ENCODE data around the gene PWWP2B.

PWWP2B gene

DNA sequence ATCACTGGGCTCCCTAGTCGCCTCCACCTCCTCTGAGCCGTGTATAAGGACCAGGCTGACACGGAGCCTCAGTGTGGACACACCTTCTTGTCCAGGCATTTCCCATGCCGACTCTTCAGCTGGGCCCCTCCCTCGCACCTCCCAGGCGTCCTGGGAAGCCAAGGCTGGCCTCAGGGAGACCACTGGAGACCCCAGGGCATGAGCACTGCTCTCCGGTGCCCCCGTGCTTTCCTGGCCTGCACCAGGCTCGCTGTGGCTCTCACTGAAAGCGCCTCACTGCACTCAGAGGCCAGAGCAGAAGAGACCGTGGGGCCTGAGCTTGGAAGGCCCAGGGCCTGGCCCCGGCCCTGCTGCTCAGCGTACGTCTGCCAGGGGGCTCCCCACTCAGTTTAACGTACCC lies 33.6 kb upstream of the PWWP2B start:
- Histone ChIP-seq H3K27me3 (ENCODE audit: control insufficient read depth, insufficient read depth, low read length) (no peaks in the 10 kb centered on the region), H3K4me3 (ENCODE audit: low read length) (no peak overlapping the region), H3K27ac (ENCODE audit: low read length) (no peak overlapping the region), H3K4me1 (ENCODE audit: control insufficient read depth, insufficient read depth, low read length) (no peaks in the 10 kb centered on the region), H3K36me3 (ENCODE audit: control insufficient read depth, insufficient read depth, low read length) (no peaks in the 10 kb centered on the region), H3K9me3 (ENCODE audit: control insufficient read depth, insufficient read depth, low read length) (no peaks in the 10 kb centered on the region)
- no peak for DNase-seq (ENCODE audit: low read depth, low spot score)
- no CpG with 5 or more reads among the region's 15 CpGs for WGBS (ENCODE audit: insufficient coverage, insufficient read length)

DNA sequence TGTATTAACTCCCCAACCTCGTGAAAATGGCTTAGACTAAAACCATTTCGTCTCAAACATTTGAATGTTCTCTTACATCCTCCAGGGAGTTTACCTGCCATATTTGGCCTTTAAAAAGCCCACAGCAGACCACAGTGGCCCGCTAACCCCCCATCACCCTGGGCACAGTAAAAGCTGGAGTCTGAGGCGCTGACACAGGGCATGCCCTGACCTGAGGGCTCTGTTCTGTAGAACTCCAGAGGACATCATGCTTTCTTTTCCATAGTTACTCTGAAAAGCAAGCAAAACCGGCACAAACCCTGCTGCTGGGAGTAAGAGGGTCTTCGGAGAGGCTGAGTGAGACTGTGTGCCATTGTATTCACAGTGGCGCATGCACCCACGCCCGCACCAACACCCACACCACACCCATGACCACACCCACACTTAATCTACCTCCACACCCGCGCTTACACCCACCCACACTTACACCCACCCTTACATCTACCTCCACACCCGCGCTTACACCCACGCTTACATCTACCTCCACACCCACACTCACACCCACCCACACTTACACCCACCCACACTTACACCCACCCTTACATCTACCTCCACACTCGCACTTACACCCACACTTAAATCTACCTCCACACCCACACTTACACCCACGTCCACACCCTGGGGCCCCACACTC lies 32.9 kb upstream of the PWWP2B start:
- H3K27me3 ChIP-seq (ENCODE audit: control insufficient read depth, insufficient read depth, low read length): no peaks in the 10 kb centered on the region
- H3K36me3 ChIP-seq (ENCODE audit: control insufficient read depth, insufficient read depth, low read length): no peaks in the 10 kb centered on the region
- no peaks in the 10 kb centered on the region for H3K9me3 ChIP-seq (ENCODE audit: control insufficient read depth, insufficient read depth, low read length)
- H3K27ac ChIP-seq (ENCODE audit: low read length): no peak overlapping the region
- no peaks in the 10 kb centered on the region for H3K4me1 ChIP-seq (ENCODE audit: control insufficient read depth, insufficient read depth, low read length)
- WGBS (ENCODE audit: insufficient coverage, insufficient read length): 100% methylated on average over 3 of the region's 16 CpGs
- DNase-seq (ENCODE audit: low read depth, low spot score): no peak
- no peak overlapping the region for H3K4me3 ChIP-seq (ENCODE audit: low read length)

DNA sequence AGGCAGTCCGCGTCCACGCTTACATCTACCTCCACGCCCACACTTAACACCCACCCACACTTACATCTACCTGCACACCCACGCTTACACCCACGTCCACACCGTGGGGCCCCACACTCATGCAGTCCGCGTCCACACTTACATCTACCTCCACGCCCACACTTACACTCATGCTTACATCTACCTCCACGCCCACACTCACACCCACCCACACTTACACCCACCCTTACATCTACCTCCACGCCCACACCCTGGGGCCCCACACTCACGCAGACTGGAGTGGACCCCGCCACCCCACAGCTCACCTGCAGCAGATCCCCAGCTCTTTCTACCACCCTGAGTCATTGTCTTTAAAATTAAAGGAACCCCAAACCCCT lies 32.4 kb upstream of the PWWP2B start:
- 100% methylated on average over 6 of the region's 14 CpGs for WGBS (ENCODE audit: insufficient coverage, insufficient read length)
- Histone ChIP-seq H3K4me3 (ENCODE audit: low read length) (no peak overlapping the region), H3K27ac (ENCODE audit: low read length) (no peak overlapping the region), H3K27me3 (ENCODE audit: control insufficient read depth, insufficient read depth, low read length) (no peaks in the 10 kb centered on the region), H3K36me3 (ENCODE audit: control insufficient read depth, insufficient read depth, low read length) (no peaks in the 10 kb centered on the region), H3K9me3 (ENCODE audit: control insufficient read depth, insufficient read depth, low read length) (no peaks in the 10 kb centered on the region), H3K4me1 (ENCODE audit: control insufficient read depth, insufficient read depth, low read length) (peaks cover 2% of the 10 kb centered on the region; the same call in 1 of the 2 replicates)
- DNase-seq (ENCODE audit: low read depth, low spot score): no peak

DNA sequence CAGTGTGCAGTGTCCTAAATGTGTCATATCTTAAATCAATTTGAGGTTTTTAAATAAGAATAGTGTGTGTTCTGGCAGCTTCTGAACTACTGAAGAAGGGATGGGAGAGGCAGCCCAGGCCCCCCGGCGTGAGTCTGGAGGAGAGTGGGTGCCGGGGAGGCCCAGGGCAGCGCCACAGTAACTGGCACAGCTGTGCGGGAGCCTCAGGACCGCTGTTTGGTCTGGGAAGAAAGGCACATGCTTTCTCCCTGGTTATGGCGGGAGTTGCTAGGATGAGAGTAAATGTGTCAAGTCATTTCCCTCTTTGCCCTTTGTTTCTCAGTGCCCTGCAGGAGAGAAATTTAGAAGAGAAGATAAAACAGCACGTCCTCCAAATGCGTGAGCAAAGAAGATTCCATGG lies 31.9 kb upstream of the PWWP2B start:
- H3K9me3 ChIP-seq (ENCODE audit: control insufficient read depth, insufficient read depth, low read length): no peaks in the 10 kb centered on the region
- no peaks in the 10 kb centered on the region for H3K36me3 ChIP-seq (ENCODE audit: control insufficient read depth, insufficient read depth, low read length)
- DNase-seq (ENCODE audit: low read depth, low spot score): no peak
- H3K4me1 ChIP-seq (ENCODE audit: control insufficient read depth, insufficient read depth, low read length): peaks cover 2% of the 10 kb centered on the region; the same call in 1 of the 2 replicates
- WGBS (ENCODE audit: insufficient coverage, insufficient read length): no CpG with 5 or more reads among the region's 9 CpGs
- H3K27me3 ChIP-seq (ENCODE audit: control insufficient read depth, insufficient read depth, low read length): no peaks in the 10 kb centered on the region
- H3K27ac ChIP-seq (ENCODE audit: low read length): no peak overlapping the region
- H3K4me3 ChIP-seq (ENCODE audit: low read length): no peak overlapping the region

GRCh38 chr10:132366006-132366405 lies 31.0 kb upstream of the PWWP2B start:
- Histone ChIP-seq H3K4me1 (ENCODE audit: control insufficient read depth, insufficient read depth, low read length) (peaks cover 2% of the 10 kb centered on the region; the same call in 1 of the 2 replicates), H3K27ac (ENCODE audit: low read length) (no peak overlapping the region), H3K4me3 (ENCODE audit: low read length) (no peak overlapping the region), H3K27me3 (ENCODE audit: control insufficient read depth, insufficient read depth, low read length) (no peaks in the 10 kb centered on the region), H3K9me3 (ENCODE audit: control insufficient read depth, insufficient read depth, low read length) (no peaks in the 10 kb centered on the region), H3K36me3 (ENCODE audit: control insufficient read depth, insufficient read depth, low read length) (no peaks in the 10 kb centered on the region)
- no peak for DNase-seq (ENCODE audit: low read depth, low spot score)
- no CpG with 5 or more reads among the region's 8 CpGs for WGBS (ENCODE audit: insufficient coverage, insufficient read length)

DNA sequence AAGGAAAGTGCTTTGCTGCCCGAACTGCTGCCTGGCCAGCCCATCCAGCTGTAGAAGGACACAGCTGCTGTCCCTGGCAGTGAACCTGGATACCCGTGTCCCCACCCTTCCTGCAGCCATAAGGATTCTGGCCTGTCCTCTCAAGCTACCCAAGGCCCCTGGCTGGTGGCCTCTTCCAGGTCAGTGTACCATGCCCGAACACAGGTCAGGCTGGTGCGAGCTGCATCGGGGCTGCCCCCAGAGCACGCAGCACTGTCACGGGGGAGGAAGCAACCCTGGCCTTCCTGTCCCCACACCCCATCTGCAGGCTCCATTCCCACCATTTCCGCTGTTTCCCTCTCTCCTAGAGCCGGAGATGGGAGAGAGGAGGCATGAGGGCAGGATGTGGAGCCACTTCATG lies 30.5 kb upstream of the PWWP2B start:
- Histone ChIP-seq H3K36me3 (ENCODE audit: control insufficient read depth, insufficient read depth, low read length) (no peaks in the 10 kb centered on the region), H3K4me1 (ENCODE audit: control insufficient read depth, insufficient read depth, low read length) (peaks cover 2% of the 10 kb centered on the region; the same call in 1 of the 2 replicates), H3K27ac (ENCODE audit: low read length) (no peak overlapping the region), H3K9me3 (ENCODE audit: control insufficient read depth, insufficient read depth, low read length) (no peaks in the 10 kb centered on the region), H3K4me3 (ENCODE audit: low read length) (no peak overlapping the region), H3K27me3 (ENCODE audit: control insufficient read depth, insufficient read depth, low read length) (no peaks in the 10 kb centered on the region)
- WGBS (ENCODE audit: insufficient coverage, insufficient read length): no CpG with 5 or more reads among the region's 9 CpGs
- DNase-seq (ENCODE audit: low read depth, low spot score): no peak

DNA sequence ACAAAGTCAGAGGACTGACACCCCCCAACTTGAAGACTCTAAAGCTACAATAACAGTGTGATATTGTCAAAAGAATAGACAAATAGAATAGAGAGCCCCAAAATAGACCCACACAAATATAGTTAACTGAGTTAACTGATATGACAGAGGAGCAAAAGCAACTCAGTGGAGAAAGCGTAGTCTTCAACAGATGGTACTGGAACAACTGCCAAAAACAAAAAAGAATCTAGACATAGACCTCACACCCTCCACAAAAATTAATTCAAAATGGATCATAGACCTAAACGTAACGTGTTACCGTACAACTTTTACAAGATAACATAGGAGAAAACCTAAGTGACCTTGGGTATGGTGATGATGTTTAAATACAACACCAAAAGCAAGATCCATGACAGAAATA lies 28.6 kb upstream of the PWWP2B start:
- no peak overlapping the region for H3K4me3 ChIP-seq (ENCODE audit: low read length)
- DNase-seq (ENCODE audit: low read depth, low spot score): no peak
- peaks cover 2% of the 10 kb centered on the region; the same call in 1 of the 2 replicates for H3K4me1 ChIP-seq (ENCODE audit: control insufficient read depth, insufficient read depth, low read length)
- H3K27me3 ChIP-seq (ENCODE audit: control insufficient read depth, insufficient read depth, low read length): no peaks in the 10 kb centered on the region
- no peak overlapping the region for H3K27ac ChIP-seq (ENCODE audit: low read length)
- WGBS (ENCODE audit: insufficient coverage, insufficient read length): no CpG with 5 or more reads among the region's 4 CpGs
- no peaks in the 10 kb centered on the region for H3K9me3 ChIP-seq (ENCODE audit: control insufficient read depth, insufficient read depth, low read length)
- no peaks in the 10 kb centered on the region for H3K36me3 ChIP-seq (ENCODE audit: control insufficient read depth, insufficient read depth, low read length)

GRCh38 chr10:132368881-132369635 lies 27.9 kb upstream of the PWWP2B start:
- Histone ChIP-seq H3K4me1 (ENCODE audit: control insufficient read depth, insufficient read depth, low read length) (peaks cover 2% of the 10 kb centered on the region; the same call in 1 of the 2 replicates), H3K27ac (ENCODE audit: low read length) (no peak overlapping the region), H3K9me3 (ENCODE audit: control insufficient read depth, insufficient read depth, low read length) (no peaks in the 10 kb centered on the region), H3K36me3 (ENCODE audit: control insufficient read depth, insufficient read depth, low read length) (no peaks in the 10 kb centered on the region), H3K27me3 (ENCODE audit: control insufficient read depth, insufficient read depth, low read length) (no peaks in the 10 kb centered on the region), H3K4me3 (ENCODE audit: low read length) (no peak overlapping the region)
- DNase-seq (ENCODE audit: low read depth, low spot score): no peak
- no CpG with 5 or more reads among the region's 9 CpGs for WGBS (ENCODE audit: insufficient coverage, insufficient read length)

DNA sequence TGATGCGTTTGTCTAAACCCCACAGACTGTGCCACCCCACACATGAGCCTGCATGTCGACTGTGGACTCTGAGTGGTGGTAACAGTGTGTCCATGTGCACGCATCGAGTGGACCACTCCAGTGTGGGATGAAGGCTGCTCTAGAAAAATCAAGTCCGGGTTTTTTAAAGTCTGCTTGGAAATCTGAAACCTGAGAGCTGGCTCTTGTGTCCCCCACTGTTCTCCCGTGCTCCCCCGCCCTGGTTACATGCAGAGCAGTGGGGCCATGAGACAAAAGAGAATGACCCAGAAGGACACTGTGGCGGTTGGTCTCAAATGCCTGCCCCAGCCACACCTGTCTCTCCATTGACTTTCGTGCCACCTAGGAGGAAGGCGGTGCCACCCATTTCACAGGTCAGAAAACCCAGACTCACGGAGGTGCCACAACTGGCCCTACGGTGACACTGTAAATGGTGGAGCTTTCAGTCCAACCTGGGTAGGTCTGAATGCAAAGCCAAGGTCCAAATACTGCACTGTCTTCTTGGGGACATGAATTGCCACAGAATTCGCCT lies 27.3 kb upstream of the PWWP2B start:
- Histone ChIP-seq H3K27ac (ENCODE audit: low read length) (no peak overlapping the region), H3K36me3 (ENCODE audit: control insufficient read depth, insufficient read depth, low read length) (no peaks in the 10 kb centered on the region), H3K9me3 (ENCODE audit: control insufficient read depth, insufficient read depth, low read length) (no peaks in the 10 kb centered on the region), H3K4me1 (ENCODE audit: control insufficient read depth, insufficient read depth, low read length) (peaks cover 2% of the 10 kb centered on the region; the same call in 1 of the 2 replicates), H3K27me3 (ENCODE audit: control insufficient read depth, insufficient read depth, low read length) (no peaks in the 10 kb centered on the region), H3K4me3 (ENCODE audit: low read length) (no peak overlapping the region)
- no CpG with 5 or more reads among the region's 13 CpGs for WGBS (ENCODE audit: insufficient coverage, insufficient read length)
- no peak for DNase-seq (ENCODE audit: low read depth, low spot score)

GRCh38 chr10:132370426-132371340 lies 26.3 kb upstream of the PWWP2B start:
- H3K9me3 ChIP-seq (ENCODE audit: control insufficient read depth, insufficient read depth, low read length): no peaks in the 10 kb centered on the region
- no peak for DNase-seq (ENCODE audit: low read depth, low spot score)
- H3K27me3 ChIP-seq (ENCODE audit: control insufficient read depth, insufficient read depth, low read length): no peaks in the 10 kb centered on the region
- no peaks in the 10 kb centered on the region for H3K36me3 ChIP-seq (ENCODE audit: control insufficient read depth, insufficient read depth, low read length)
- no peak overlapping the region for H3K27ac ChIP-seq (ENCODE audit: low read length)
- no peak overlapping the region for H3K4me3 ChIP-seq (ENCODE audit: low read length)
- peaks cover 2% of the 10 kb centered on the region; the same call in 1 of the 2 replicates for H3K4me1 ChIP-seq (ENCODE audit: control insufficient read depth, insufficient read depth, low read length)
- no CpG with 5 or more reads among the region's 31 CpGs for WGBS (ENCODE audit: insufficient coverage, insufficient read length)
